ENCODE measurements around the gene LNP1.
"Not testable (repeated sequence)": the region's sequence is repeated elsewhere in the genome, so short reads cannot be mapped to it uniquely, and the experiment has no call there.

Gene LNP1

DNA sequence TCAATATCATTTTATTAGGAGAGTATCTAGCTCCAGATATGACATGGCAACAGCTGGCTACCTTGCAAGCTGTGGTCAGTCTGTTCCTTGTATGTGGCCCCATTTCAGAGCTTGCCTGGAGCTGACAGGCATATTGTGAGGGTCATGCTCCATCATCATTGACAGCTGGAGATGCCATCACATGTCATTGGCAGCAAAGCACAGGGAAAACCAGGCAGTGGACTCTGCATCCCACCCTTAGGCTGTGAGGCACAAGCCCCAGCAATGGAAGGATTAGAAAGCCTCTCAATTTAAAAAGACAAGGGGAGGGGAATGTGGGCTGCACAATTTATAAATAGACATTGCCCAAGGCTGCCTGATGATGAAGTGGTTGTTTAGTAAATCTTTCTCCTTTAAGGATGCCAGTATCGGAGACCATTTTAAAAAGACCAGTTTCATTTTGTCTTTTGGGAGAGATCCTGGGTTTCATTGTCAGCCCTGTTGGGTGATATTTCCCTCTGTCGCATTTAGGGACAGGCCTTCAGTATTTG, 27.9 kb downstream of the LNP1 start:
- DNase-seq (ENCODE audit: low read depth in 2 of 2) = no peak

GRCh38 chr3:100436951-100437350, 35.6 kb downstream of the LNP1 start:
- DNase-seq (ENCODE audit: low read depth in 2 of 2) = no peak

DNA sequence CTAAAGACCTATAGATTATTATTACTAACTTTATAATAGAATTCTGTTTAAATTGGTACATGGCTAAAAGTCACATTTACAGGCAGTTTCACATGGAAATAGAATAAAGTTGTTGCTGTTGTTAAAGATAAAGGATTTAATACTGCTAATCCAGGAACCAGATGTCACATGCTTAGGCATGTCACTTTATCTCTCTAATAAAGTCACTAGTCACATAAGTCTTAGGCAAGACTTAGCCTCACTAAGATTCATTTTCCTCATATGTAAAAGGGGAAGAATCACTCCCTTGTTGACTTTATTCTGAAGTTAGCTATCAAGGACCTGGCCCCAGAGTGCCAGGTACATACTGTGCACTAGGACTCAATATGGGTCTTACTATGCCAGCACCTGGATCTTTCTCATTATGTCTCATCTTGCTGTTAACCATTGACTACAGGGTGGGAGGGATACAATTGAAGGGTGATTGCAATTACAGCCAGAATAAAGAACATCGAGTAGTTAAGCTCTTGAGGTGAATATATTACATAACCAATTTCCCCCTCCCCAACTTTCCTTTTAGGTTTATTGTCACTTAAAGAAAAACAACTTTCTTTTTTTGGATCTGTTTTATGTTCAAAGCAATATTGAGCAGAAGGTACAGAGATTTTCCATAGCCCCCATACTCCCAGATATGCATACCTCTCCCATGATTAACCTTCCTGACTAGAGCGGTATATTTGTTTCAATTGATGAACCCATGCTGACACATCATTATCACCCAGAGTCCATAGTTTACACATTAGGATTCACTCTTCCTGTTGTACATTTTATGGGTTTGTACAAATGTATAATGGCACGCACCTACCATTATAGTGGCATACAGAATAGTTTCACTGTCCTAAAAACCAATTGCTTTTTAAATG, 36.6 kb downstream of the LNP1 start:
- DNase-seq (ENCODE audit: low read depth in 2 of 2) = no peak

DNA sequence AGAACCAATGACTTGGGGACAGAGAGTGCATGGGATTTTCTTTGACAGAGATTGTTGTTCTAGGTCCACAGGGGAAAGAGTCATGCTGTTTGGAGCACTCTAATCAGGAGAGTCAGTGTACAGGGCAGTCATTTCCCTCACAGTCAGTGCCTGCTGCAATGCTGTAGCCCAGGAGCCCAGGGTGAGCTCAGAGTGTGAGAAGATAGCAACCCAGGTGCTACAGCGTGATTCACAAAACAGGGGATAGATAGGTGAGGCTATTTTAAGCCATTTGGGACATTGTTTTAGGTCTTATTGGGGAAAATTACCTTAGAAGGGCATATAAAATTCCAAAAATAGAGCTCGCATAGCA, 37.3 kb downstream of the LNP1 start:
- DNase-seq (ENCODE audit: low read depth in 2 of 2) = no peak

GRCh38 chr3:100440895-100441294, 39.6 kb downstream of the LNP1 start:
- no peak for DNase-seq (ENCODE audit: low read depth in 2 of 2)

- no peak for DNase-seq (ENCODE audit: low read depth in 2 of 2)
These were observed 42.4 kb downstream of the LNP1 start for GRCh38 chr3:100443690-100444089.

GRCh38 chr3:100447067-100447466, 45.7 kb downstream of the LNP1 start:
- DNase-seq (ENCODE audit: low read depth in 2 of 2) = not testable (repeated sequence)

- no peak for DNase-seq (ENCODE audit: low read depth in 2 of 2)
These were observed 46.7 kb downstream of the LNP1 start for GRCh38 chr3:100448079-100448478.

DNA sequence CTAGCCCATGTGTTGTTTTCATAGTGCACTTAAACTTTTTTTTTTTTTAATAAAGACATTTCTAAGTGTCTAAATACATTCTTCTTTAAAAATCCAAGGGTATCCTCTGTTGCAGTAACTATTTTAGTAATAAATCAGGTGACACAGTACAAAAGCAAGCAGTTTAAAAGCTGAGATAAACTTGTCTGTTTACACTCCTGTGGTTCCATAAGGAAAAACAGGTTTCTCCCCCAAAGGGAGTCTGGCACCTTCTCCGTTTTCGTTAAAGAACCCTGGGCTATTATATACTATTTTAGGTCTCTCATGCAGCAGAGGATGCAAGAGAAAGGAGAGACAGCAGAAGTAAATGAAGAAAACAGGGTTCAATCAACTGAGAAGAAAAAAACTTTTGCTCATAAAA, 47.9 kb downstream of the LNP1 start:
- no peak for DNase-seq (ENCODE audit: low read depth in 2 of 2)

GRCh38 chr3:100454677-100455076, 53.3 kb downstream of the LNP1 start:
- no peak for DNase-seq (ENCODE audit: low read depth in 2 of 2)

- DNase-seq (ENCODE audit: low read depth in 2 of 2) = no peak
These were observed 54.7 kb downstream of the LNP1 start for GRCh38 chr3:100455841-100456550.

- no peak for DNase-seq (ENCODE audit: low read depth in 2 of 2)
These were observed 55.4 kb downstream of the LNP1 start for GRCh38 chr3:100456745-100457144.

DNA sequence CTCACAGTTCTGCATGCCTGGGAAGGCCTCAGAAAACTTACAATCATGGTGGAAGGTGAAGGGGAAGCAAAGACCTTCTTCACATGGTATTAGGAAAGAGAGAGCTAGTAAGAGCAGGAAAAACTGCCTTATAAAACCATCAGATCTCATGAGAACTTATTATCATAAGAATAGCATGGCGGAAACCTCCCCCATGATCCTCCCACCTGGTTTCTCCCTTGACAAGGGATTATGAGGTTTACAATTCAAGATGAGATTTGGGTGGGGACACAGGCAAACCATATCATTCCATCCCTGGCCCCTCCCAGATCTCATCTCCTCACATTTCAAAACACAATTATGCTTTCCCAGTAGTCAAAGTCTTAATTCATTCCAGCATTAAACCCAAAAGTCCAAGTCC, 56.5 kb downstream of the LNP1 start:
- no peak for DNase-seq (ENCODE audit: low read depth in 2 of 2)

DNA sequence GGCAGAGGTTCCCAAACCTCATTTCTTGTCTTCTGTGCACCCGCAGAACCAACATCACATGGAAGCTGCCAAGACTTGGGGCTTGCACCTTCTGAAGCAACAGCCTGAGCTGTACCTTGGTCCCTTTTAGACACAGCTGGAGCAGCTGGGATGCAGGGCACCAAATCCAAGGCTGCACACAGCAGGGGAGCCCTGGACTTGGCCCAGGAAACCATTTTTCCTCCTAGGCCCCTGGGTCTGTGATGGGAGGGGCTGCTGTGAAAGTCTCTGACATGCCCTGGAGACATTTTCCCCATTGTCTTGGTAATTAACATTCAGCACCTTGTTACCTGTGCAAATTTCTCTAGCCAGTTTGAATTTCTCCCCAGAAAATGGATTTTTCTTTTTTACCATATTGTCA, 57.5 kb downstream of the LNP1 start:
- DNase-seq (ENCODE audit: low read depth in 2 of 2) = no peak

GRCh38 chr3:100463002-100463401, 61.7 kb downstream of the LNP1 start:
- no peak for DNase-seq (ENCODE audit: low read depth in 2 of 2)

- no peak for DNase-seq (ENCODE audit: low read depth in 2 of 2)
These were observed 62.4 kb downstream of the LNP1 start for GRCh38 chr3:100463646-100464155.

- DNase-seq (ENCODE audit: low read depth in 2 of 2) = no peak
These were observed 64.8 kb downstream of the LNP1 start for GRCh38 chr3:100465892-100466777.

DNA sequence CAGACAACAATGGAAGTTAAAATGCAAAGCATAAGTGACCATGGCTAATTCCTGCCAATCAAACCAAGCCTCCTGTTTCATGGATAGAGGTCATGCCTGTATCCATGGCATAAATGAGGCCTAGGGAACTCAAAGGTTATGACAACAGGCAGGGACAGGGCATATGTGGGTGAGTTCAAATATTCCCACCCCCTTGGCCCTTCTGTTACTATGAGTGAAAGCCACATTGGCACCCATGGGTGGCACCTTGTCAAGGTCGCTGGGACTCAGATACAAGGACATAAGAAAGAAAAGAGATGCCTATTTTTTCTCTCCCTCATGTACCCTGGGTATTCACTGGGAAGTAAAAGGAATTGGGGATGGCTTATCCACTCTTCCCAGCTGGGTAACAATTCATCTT, 65.8 kb downstream of the LNP1 start:
- no peak for DNase-seq (ENCODE audit: low read depth in 2 of 2)

DNA sequence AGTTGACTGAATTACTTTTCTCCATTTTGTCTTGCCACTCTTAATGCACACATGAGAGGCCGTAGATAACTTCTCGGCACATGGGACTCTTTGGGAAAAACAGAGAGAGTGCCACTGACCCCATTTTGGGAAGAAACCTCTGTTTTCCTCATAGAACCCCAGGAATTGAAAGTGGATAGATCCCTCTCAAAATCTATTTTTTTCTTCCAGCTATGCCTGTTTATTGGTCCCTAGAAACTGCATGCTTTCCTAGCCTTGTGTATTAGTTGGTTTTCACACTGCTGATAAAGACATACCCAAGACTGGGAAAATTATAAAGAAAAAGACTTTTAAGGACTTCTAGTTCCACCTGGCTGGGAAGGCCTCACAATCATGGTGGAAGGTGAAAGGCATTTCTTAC, 67.3 kb downstream of the LNP1 start:
- DNase-seq (ENCODE audit: low read depth in 2 of 2) = no peak

DNA sequence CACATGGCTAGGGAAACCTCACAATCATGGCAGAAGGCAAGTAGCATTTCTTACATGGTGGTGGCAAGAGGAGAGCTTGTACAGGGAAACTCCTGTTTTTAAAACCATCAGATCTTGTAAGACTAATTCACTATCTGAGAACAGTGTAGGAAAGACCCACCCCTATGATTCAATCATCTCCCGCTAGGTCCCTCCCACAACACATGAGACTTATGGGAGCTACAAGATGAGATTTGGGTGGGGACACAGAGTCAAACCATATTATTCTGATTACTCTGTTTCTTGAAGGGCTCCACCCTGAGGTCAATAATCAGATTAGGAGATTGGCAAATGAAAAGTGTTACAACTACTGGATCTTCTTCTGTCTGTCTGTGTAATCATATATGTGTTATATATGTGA, 69.6 kb downstream of the LNP1 start:
- no peak for DNase-seq (ENCODE audit: low read depth in 2 of 2)

DNA sequence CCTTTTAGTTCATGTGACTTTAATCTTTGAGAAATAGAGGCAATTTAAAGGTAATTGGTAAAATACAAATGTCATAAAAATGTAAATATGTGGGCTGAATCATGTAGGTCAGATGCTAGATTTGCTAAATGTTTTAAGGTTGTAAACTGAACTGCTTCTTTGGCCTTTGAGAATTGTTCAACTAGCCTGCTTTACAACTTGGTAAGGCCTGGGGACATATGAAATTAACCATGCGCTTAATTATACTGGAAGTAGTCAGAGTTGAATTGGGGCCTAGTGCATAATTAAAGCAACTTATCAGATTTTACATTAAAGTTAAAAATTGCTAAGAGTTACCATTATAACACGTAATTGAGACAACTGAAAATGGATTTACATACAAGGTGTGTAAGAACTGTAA, 70.1 kb downstream of the LNP1 start:
- no peak for DNase-seq (ENCODE audit: low read depth in 2 of 2)

DNA sequence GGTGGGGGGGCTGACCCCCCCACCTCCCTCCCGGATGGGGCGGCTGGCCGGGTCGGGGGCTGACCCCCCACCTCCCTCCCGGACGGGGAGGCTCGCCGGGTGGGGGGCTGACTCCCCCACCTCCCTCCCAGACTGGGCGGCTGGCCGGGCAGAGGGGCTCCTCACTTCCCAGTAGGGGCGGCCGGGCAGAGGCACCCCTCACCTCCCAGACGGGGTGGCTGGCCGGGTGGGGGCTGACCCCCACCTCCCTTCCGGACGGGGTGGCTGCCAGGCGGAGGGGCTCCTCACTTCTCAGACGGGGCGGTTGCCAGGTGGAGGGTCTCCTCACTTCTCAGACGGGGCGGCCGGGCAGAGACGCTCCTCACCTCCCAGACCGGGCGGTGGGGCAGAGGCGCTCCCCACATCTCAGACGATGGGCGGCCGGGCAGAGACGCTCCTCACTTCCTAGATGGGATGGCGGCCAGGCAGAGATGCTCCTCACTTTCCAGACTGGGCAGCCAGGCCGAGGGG, 76.6 kb downstream of the LNP1 start:
- not testable (repeated sequence) for DNase-seq (ENCODE audit: low read depth in 2 of 2)
